Panc1 (cell line): Measurements from ENCODE around the gene NTM. TPM values are rescaled to one million over a fixed set of nuclear protein-coding genes. Genes with fewer than 3 reads are reported as not detected.

Experiments used
- ATAC-seq: fragments of 200-7000 bp; cut with Tn5 transposase; 2 replicates; pipeline ENCODE4 v1.9.1; 2020; ENCODE audit warnings: mild to moderate bottlenecking, moderate library complexity
- BruUV-seq: library from RNA; stranded (reverse); fragments of 400-500 nt; replicated peaks from 2 replicates; lab custom pipeline; 2021; lab: Mats Ljungman, UMichigan
- CTCF ChIA-PET: fragments of 300-600 bp; sonication (Branson Sonifier 250); formaldehyde crosslinking; loops from one replicate; lab custom pipeline; 2022; ENCODE audit warnings: antibody characterized with exemption; lab: Charles Lee
- POLR2A ChIA-PET: fragments of 300-600 bp; sonication (Branson Sonifier 250); formaldehyde crosslinking; loops from one replicate; lab custom pipeline; 2022; ENCODE audit warnings: antibody characterized with exemption; lab: Charles Lee
- DNase-seq: peaks from one replicate; pipeline ENCODE4 v3.0.0-alpha.2; 2010; ENCODE audit warnings: low read depth, low spot score
- H3K27ac ChIP-seq: 2 replicates; pipeline ENCODE4 v1.5.1; 2011; ENCODE audit warnings: mild to moderate bottlenecking, low read length, inconsistent platforms
- H3K27me3 ChIP-seq: fragments of 200-500 bp; sonication (Bioruptor generic); 2 replicates; pipeline ENCODE4 v1.6.0; 2014; ENCODE audit warnings: low read length, inconsistent platforms; ENCODE audit not compliant: control insufficient read depth, insufficient read depth
- H3K36me3 ChIP-seq: fragments of 200-500 bp; sonication (Bioruptor generic); 2 replicates; pipeline ENCODE4 v1.5.1; 2014; ENCODE audit warnings: inconsistent platforms, mild to moderate bottlenecking, low read length, moderate library complexity; ENCODE audit not compliant: control insufficient read depth, insufficient read depth
- H3K4me1 ChIP-seq: 2 replicates; pipeline ENCODE4 v1.5.1; 2011; ENCODE audit warnings: inconsistent platforms, mild to moderate bottlenecking, low read length, moderate library complexity; ENCODE audit not compliant: control insufficient read depth, insufficient read depth
- H3K4me3 ChIP-seq, 2 experiments: 2 replicates each; pipeline ENCODE4 v1.5.1; 2011 to 2012; ENCODE audit warnings: low read depth in 2 of 2, low read length in 2 of 2, mild to moderate bottlenecking in 2 of 2, inconsistent platforms in 1 of 2, moderate library complexity in 1 of 2
- H3K9me3 ChIP-seq: fragments of 200-500 bp; sonication (Bioruptor generic); 2 replicates; pipeline ENCODE4 v1.5.1; 2014; ENCODE audit warnings: low read depth, mild to moderate bottlenecking, inconsistent platforms, low read length, moderate library complexity; ENCODE audit not compliant: control insufficient read depth, insufficient read depth
- CTCF ChIP-seq: fragments of 450-650 bp; IDR thresholded peaks from 2 replicates; pipeline ENCODE4 v1.5.1; 2017; ENCODE audit warnings: mild to moderate bottlenecking
- POLR2AphosphoS5 ChIP-seq: IDR thresholded peaks from 2 replicates; pipeline ENCODE4 v1.6.1; 2012; ENCODE audit warnings: mild to moderate bottlenecking, low read depth, low read length, moderate library complexity
- REST ChIP-seq, 2 experiments: IDR thresholded peaks; 2 replicates each; pipeline ENCODE4 v1.6.1; 2011 to 2012; ENCODE audit warnings: low read depth in 2 of 2, control low read depth in 1 of 2, low read length in 1 of 2, mild to moderate bottlenecking in 1 of 2, moderate library complexity in 1 of 2; ENCODE audit not compliant: insufficient read depth in 1 of 2
- SIN3A ChIP-seq: IDR thresholded peaks from 2 replicates; pipeline ENCODE4 v1.6.1; 2012; ENCODE audit warnings: low read depth, mild to moderate bottlenecking, low read length, moderate library complexity, borderline replicate concordance; ENCODE audit not compliant: insufficient read depth
- TCF7L2 ChIP-seq: IDR thresholded peaks from 2 replicates; pipeline ENCODE4 v1.6.1; 2011; ENCODE audit warnings: mild to moderate bottlenecking, low read depth, low read length, inconsistent platforms
- in situ Hi-C: cut with HindIII; loops from 2 replicates; pipeline ENCODE4 v1.10.0; 2016; ENCODE audit warnings: low sequenced_read_pairs, low pct_unique_long_range_greater_than_20kb
- intact Hi-C: fragments of 100-400 bp; cut with micrococcal nuclease; formaldehyde crosslinking; loops from one replicate; pipeline ENCODE4 v1.10.0; 2022; ENCODE audit not compliant: unreplicated experiment
- total RNA-seq: library from RNA; stranded (reverse); gene quantifications from one replicate; pipeline ENCODE4 v1.2.1, GENCODE V29; 2021; ENCODE audit not compliant: unreplicated experiment

The NTM gene
- total RNA-seq, 1 experiment from 2014 or later = 0.10 TPM

DNA sequence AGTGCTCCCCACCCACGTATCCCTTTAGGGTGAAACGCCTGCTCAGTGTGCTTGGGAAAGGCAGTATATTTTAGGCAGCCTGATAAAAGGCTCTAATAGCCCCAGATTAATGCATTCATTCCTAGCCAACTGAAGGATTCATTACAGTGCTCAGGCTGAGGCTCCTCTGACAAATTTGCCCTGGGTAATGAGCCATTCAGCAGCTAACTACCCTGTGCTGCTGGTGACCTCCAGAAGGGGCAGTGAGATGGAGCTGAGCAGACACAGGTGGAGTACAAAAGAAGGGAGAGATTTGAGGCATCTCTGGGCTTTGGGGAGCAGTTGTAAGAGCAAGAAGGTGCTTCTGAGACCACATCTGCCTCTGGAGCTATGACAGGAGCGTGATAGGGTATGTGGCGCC lies 817.0 kb downstream of the NTM start:
- intact Hi-C loops = no loop called here
- BruUV-seq = no TSS peak
- DNase-seq = no peak
- in situ Hi-C loops = no loop called here
- TF ChIP-seq CTCF = no peak
- TF ChIP-seq POLR2AphosphoS5 = no peak
- TF ChIP-seq REST (IDR thresholded peaks at IDR 0.05; ENCODE audit: insufficient read depth in 1 of 2, low read depth in 2 of 2, low read length in 1 of 2) = no peak
- no peak for TF ChIP-seq SIN3A
- no peak for TF ChIP-seq TCF7L2
- no peak overlapping the region for H3K27ac ChIP-seq
- POLR2A ChIA-PET = no interaction called here
- no peaks in the 10 kb centered on the region for H3K27me3 ChIP-seq
- ATAC-seq = no peak
- no peaks in the 10 kb centered on the region for H3K4me1 ChIP-seq
- no peak overlapping the region for H3K4me3 ChIP-seq
- H3K9me3 ChIP-seq = no peaks in the 10 kb centered on the region
- CTCF ChIA-PET = interaction anchor here (0.6 kb wide), 1 partner anchor 786 kb away, joined by 3 read pairs; no protein-coding TSS in a partner anchor
- H3K36me3 ChIP-seq = no peaks in the 10 kb centered on the region

DNA sequence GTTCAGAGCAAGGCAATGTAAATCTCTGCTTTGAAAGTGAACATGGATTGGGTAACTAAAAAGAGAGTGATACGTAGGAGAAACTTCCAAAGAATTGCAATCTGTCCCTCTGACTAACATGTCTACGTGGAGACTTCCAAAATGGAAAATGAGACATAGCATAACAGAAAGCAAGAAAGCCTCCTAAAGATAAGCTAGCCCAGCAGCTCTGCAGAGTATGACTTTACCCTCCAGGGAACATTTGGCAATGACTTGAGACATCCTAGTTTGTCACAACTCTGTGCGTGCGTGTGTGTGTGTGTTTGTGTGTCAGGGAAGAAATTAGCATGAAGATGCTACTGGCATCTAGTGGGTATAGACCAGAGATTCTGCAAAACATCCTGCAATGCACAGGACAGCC lies 817.4 kb downstream of the NTM start:
- in situ Hi-C loops = no loop called here

More for the DNA sequence above, 817.4 kb downstream of the NTM start:
- ATAC-seq (no peak), DNase-seq (no peak)
- no peaks in the 10 kb centered on the region for H3K27me3 ChIP-seq
- TF ChIP-seq CTCF = no peak
- no peak for TF ChIP-seq REST (IDR thresholded peaks at IDR 0.05; ENCODE audit: insufficient read depth in 1 of 2, low read depth in 2 of 2, low read length in 1 of 2)
- no peak for TF ChIP-seq POLR2AphosphoS5
- no peak for TF ChIP-seq SIN3A
- TF ChIP-seq TCF7L2 = no peak
- BruUV-seq = no TSS peak
- ChIA-PET CTCF (interaction anchor here (0.6 kb wide), 1 partner anchor 785 kb away, joined by 3 read pairs; no protein-coding TSS in a partner anchor), POLR2A (no interaction called here)
- intact Hi-C loops = no loop called here
- H3K4me1 ChIP-seq = no peaks in the 10 kb centered on the region
- H3K27ac ChIP-seq = no peak overlapping the region
- no peaks in the 10 kb centered on the region for H3K36me3 ChIP-seq
- H3K4me3 ChIP-seq = no peak overlapping the region
- no peaks in the 10 kb centered on the region for H3K9me3 ChIP-seq
